Right kidney (tissue), 1 donor: ENCODE measurements around the gene TMEM167A.
A peak's percentile ranks its signal among the peaks of the same experiment; 100 is the strongest.
"Not testable (repeated sequence)": the region's sequence is repeated elsewhere in the genome, so short reads cannot be mapped to it uniquely, and the experiment has no call there.

Experiments
- DNase-seq: peaks from one replicate; pipeline ENCODE4 v3.0.0-alpha.2; 2016

TMEM167A gene

GRCh38 chr5:83093692-83094091, 16.5 kb upstream of the TMEM167A start:
- DNase-seq: no peak

- DNase-seq: no peak
These were observed 15.4 kb upstream of the TMEM167A start for GRCh38 chr5:83092619-83093018.

GRCh38 chr5:83090169-83090568, 13.0 kb upstream of the TMEM167A start:
- no peak for DNase-seq

- no peak for DNase-seq
These were observed 7.9 kb upstream of the TMEM167A start for GRCh38 chr5:83085106-83085505.

- DNase-seq: no peak
These were observed 7.1 kb upstream of the TMEM167A start for GRCh38 chr5:83084336-83084735.

GRCh38 chr5:83082750-83083149, 5.6 kb upstream of the TMEM167A start:
- no peak for DNase-seq

- peak; percentile 69 for DNase-seq
These were observed 568 bp upstream of the TMEM167A start for GRCh38 chr5:83077662-83078261.

GRCh38 chr5:83072966-83073365, 4.2 kb downstream of the TMEM167A start:
- no peak for DNase-seq

- DNase-seq: no peak
These were observed 5.7 kb downstream of the TMEM167A start for GRCh38 chr5:83071286-83072051.

- no peak for DNase-seq
These were observed 7.9 kb downstream of the TMEM167A start for GRCh38 chr5:83069096-83069799.

GRCh38 chr5:83067377-83067776, 9.8 kb downstream of the TMEM167A start:
- DNase-seq: not testable (repeated sequence)

GRCh38 chr5:83066548-83067110, 10.6 kb downstream of the TMEM167A start:
- DNase-seq: no peak

GRCh38 chr5:83059341-83059740, 17.9 kb downstream of the TMEM167A start:
- DNase-seq: no peak

- no peak for DNase-seq
These were observed 18.5 kb downstream of the TMEM167A start for GRCh38 chr5:83058726-83059125.

- DNase-seq: no peak
These were observed 22.0 kb downstream of the TMEM167A start for GRCh38 chr5:83055166-83055565.

GRCh38 chr5:83050723-83051340, 26.4 kb downstream of the TMEM167A start:
- no peak for DNase-seq

- DNase-seq: no peak
These were observed 27.8 kb downstream of the TMEM167A start for GRCh38 chr5:83049370-83049885.

GRCh38 chr5:83048811-83049210, 28.4 kb downstream of the TMEM167A start:
- DNase-seq: no peak

GRCh38 chr5:83048277-83048676, 28.9 kb downstream of the TMEM167A start:
- no peak for DNase-seq

- no peak for DNase-seq
These were observed 32.3 kb downstream of the TMEM167A start for GRCh38 chr5:83044926-83045325.

GRCh38 chr5:83042507-83042906, 34.7 kb downstream of the TMEM167A start:
- no peak for DNase-seq

GRCh38 chr5:83038924-83039323, 38.3 kb downstream of the TMEM167A start:
- no peak for DNase-seq
